Measurements from ENCODE around the gene ABCA13. TPM values are rescaled to one million over a fixed set of nuclear protein-coding genes. Genes with fewer than 3 reads are reported as not detected.

The ABCA13 gene
- polyA plus RNA-seq, 1 of the 3 experiments (the other 2 are of a cell fraction), result not detected

DNA sequence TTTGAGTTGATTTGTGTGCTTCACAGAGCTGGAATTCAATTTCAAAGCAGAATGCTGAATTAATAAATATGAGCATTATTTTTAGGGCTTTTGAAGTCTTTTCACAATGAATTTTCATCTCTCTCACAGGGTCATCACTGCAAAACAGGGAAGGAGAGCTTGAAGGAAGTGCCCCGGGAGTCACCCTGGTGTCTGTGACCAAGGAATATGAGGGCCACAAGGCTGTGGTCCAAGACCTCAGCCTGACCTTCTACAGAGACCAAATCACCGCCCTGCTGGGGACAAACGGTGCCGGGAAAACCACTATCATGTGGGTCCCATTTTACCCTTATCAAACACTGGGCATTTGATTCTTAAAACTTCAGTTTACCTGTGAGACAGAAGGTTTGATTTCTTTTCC is 217.7 kb downstream of the ABCA13 start (continued):
- TF ChIP-seq, protein P1, sequence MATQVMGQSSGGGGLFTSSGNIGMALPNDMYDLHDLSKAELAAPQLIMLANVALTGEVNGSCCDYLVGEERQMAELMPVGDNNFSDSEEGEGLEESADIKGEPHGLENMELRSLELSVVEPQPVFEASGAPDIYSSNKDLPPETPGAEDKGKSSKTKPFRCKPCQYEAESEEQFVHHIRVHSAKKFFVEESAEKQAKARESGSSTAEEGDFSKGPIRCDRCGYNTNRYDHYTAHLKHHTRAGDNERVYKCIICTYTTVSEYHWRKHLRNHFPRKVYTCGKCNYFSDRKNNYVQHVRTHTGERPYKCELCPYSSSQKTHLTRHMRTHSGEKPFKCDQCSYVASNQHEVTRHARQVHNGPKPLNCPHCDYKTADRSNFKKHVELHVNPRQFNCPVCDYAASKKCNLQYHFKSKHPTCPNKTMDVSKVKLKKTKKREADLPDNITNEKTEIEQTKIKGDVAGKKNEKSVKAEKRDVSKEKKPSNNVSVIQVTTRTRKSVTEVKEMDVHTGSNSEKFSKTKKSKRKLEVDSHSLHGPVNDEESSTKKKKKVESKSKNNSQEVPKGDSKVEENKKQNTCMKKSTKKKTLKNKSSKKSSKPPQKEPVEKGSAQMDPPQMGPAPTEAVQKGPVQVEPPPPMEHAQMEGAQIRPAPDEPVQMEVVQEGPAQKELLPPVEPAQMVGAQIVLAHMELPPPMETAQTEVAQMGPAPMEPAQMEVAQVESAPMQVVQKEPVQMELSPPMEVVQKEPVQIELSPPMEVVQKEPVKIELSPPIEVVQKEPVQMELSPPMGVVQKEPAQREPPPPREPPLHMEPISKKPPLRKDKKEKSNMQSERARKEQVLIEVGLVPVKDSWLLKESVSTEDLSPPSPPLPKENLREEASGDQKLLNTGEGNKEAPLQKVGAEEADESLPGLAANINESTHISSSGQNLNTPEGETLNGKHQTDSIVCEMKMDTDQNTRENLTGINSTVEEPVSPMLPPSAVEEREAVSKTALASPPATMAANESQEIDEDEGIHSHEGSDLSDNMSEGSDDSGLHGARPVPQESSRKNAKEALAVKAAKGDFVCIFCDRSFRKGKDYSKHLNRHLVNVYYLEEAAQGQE (IDR thresholded peaks at IDR 0.05; ENCODE audit: low read depth, low read length), result no peak

DNA sequence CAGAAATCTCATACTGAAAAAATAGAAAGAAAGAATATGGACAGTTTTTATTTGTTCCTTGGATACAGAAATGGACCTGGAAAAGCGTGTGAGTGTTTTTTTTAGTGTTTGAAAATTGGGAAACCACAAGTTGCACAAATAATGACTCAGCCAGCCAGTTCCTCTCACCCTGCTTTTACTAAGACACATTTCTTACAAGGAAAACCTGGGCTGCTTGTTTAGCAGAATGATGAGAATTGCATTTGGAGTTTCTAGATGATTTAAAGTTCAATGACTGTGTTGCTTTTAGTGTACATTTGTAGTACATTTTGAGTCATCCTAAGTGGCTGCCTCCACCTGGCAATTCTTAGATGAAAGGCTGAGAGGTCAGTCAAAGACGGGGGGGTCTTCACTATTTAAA is 218.7 kb downstream of the ABCA13 start:
- Histone ChIP-seq H3K9ac (no peak overlapping the region), H3K4me2 (no peak overlapping the region), H3K4me1 (ENCODE audit: control insufficient read depth in 1 of 2, insufficient read depth in 2 of 2, low read depth in 1 of 2, low read length in 1 of 2) (no peaks in the 10 kb centered on the region), H3K36me3 (replicated peaks in 1 of 2; ENCODE audit: control insufficient read depth in 1 of 2, insufficient read depth in 2 of 2, low read length in 1 of 2) (no peaks in the 10 kb centered on the region), H2AFZ (ENCODE audit: low read depth) (no peak overlapping the region), H3K9me3 (no peaks in the 10 kb centered on the region), H3F3A (replicated peaks; ENCODE audit: insufficient read depth) (no peaks in the 10 kb centered on the region), H4K20me1 (ENCODE audit: insufficient read depth) (no peaks in the 10 kb centered on the region), H3K27me3 (ENCODE audit: insufficient read depth) (peaks cover 6% of the 10 kb centered on the region; the same call in 1 of the 2 replicates), H3K4me3 (ENCODE audit: low read depth in 2 of 2, low read length in 1 of 2) (no peak overlapping the region), H3K27ac (ENCODE audit: low read depth in 2 of 2, low read length in 1 of 2) (no peak overlapping the region), H3K9me2 (no peaks in the 10 kb centered on the region), H3K79me2 (ENCODE audit: insufficient read depth) (no peaks in the 10 kb centered on the region)
- ChIA-PET CTCF (no interaction called here), POLR2A (no interaction called here)
- TF ChIP-seq, protein P2, sequence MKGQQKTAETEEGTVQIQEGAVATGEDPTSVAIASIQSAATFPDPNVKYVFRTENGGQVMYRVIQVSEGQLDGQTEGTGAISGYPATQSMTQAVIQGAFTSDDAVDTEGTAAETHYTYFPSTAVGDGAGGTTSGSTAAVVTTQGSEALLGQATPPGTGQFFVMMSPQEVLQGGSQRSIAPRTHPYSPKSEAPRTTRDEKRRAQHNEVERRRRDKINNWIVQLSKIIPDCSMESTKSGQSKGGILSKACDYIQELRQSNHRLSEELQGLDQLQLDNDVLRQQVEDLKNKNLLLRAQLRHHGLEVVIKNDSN (IDR thresholded peaks at IDR 0.05; ENCODE audit: borderline replicate concordance, low read depth), result no peak
- TF ChIP-seq, protein P3, sequence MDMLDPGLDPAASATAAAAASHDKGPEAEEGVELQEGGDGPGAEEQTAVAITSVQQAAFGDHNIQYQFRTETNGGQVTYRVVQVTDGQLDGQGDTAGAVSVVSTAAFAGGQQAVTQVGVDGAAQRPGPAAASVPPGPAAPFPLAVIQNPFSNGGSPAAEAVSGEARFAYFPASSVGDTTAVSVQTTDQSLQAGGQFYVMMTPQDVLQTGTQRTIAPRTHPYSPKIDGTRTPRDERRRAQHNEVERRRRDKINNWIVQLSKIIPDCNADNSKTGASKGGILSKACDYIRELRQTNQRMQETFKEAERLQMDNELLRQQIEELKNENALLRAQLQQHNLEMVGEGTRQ (IDR thresholded peaks at IDR 0.05; ENCODE audit: borderline replicate concordance, low read depth, low read length), result no peak
- TF ChIP-seq FOXJ3 (CRISPR knock-in tag; IDR thresholded peaks at IDR 0.05) (no peak), RCOR1 (IDR thresholded peaks at IDR 0.05; ENCODE audit: low read length) (no peak), EP300 (IDR thresholded peaks at IDR 0.05; ENCODE audit: borderline replicate concordance in 1 of 2, low read depth in 1 of 2, low read length in 1 of 2) (no peak), YY1 (IDR thresholded peaks at IDR 0.05; ENCODE audit: low read depth) (no peak), JUND (IDR thresholded peaks at IDR 0.05) (no peak), RAD21 (IDR thresholded peaks at IDR 0.05; ENCODE audit: low read length) (no peak)
- TF ChIP-seq, protein P4, sequence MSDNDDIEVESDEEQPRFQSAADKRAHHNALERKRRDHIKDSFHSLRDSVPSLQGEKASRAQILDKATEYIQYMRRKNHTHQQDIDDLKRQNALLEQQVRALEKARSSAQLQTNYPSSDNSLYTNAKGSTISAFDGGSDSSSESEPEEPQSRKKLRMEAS (IDR thresholded peaks at IDR 0.05; ENCODE audit: low read depth), result no peak
- no peak for DNase-seq
- WGBS (ENCODE audit: low lambda C conversion rate), result under 1% methylated on average over 2 of the region's 2 CpGs
